Panc1 (cell line): ENCODE measurements around the gene PTBP3. TPM values are rescaled to one million over a fixed set of nuclear protein-coding genes. Genes with fewer than 3 reads are reported as not detected.

Experiments used
- ATAC-seq: fragments of 200-7000 bp; cut with Tn5 transposase; 2 replicates; pipeline ENCODE4 v1.9.1; 2020; ENCODE audit warnings: mild to moderate bottlenecking, moderate library complexity
- BruUV-seq: library from RNA; stranded (reverse); fragments of 400-500 nt; replicated peaks from 2 replicates; lab custom pipeline; 2021; lab: Mats Ljungman, UMichigan
- CTCF ChIA-PET: fragments of 300-600 bp; sonication (Branson Sonifier 250); formaldehyde crosslinking; loops from one replicate; lab custom pipeline; 2022; ENCODE audit warnings: antibody characterized with exemption; lab: Charles Lee
- POLR2A ChIA-PET: fragments of 300-600 bp; sonication (Branson Sonifier 250); formaldehyde crosslinking; loops from one replicate; lab custom pipeline; 2022; ENCODE audit warnings: antibody characterized with exemption; lab: Charles Lee
- DNase-seq: peaks from one replicate; pipeline ENCODE4 v3.0.0-alpha.2; 2010; ENCODE audit warnings: low read depth, low spot score
- H3K27ac ChIP-seq: 2 replicates; pipeline ENCODE4 v1.5.1; 2011; ENCODE audit warnings: mild to moderate bottlenecking, low read length, inconsistent platforms
- H3K27me3 ChIP-seq: fragments of 200-500 bp; sonication (Bioruptor generic); 2 replicates; pipeline ENCODE4 v1.6.0; 2014; ENCODE audit warnings: low read length, inconsistent platforms; ENCODE audit not compliant: control insufficient read depth, insufficient read depth
- H3K36me3 ChIP-seq: fragments of 200-500 bp; sonication (Bioruptor generic); 2 replicates; pipeline ENCODE4 v1.5.1; 2014; ENCODE audit warnings: inconsistent platforms, mild to moderate bottlenecking, low read length, moderate library complexity; ENCODE audit not compliant: control insufficient read depth, insufficient read depth
- H3K4me1 ChIP-seq: 2 replicates; pipeline ENCODE4 v1.5.1; 2011; ENCODE audit warnings: inconsistent platforms, mild to moderate bottlenecking, low read length, moderate library complexity; ENCODE audit not compliant: control insufficient read depth, insufficient read depth
- H3K4me3 ChIP-seq, 2 experiments: 2 replicates each; pipeline ENCODE4 v1.5.1; 2011 to 2012; ENCODE audit warnings: low read depth in 2 of 2, low read length in 2 of 2, mild to moderate bottlenecking in 2 of 2, inconsistent platforms in 1 of 2, moderate library complexity in 1 of 2
- H3K9me3 ChIP-seq: fragments of 200-500 bp; sonication (Bioruptor generic); 2 replicates; pipeline ENCODE4 v1.5.1; 2014; ENCODE audit warnings: low read depth, mild to moderate bottlenecking, inconsistent platforms, low read length, moderate library complexity; ENCODE audit not compliant: control insufficient read depth, insufficient read depth
- CTCF ChIP-seq: fragments of 450-650 bp; IDR thresholded peaks from 2 replicates; pipeline ENCODE4 v1.5.1; 2017; ENCODE audit warnings: mild to moderate bottlenecking
- POLR2AphosphoS5 ChIP-seq: IDR thresholded peaks from 2 replicates; pipeline ENCODE4 v1.6.1; 2012; ENCODE audit warnings: mild to moderate bottlenecking, low read depth, low read length, moderate library complexity
- REST ChIP-seq, 2 experiments: IDR thresholded peaks; 2 replicates each; pipeline ENCODE4 v1.6.1; 2011 to 2012; ENCODE audit warnings: low read depth in 2 of 2, control low read depth in 1 of 2, low read length in 1 of 2, mild to moderate bottlenecking in 1 of 2, moderate library complexity in 1 of 2; ENCODE audit not compliant: insufficient read depth in 1 of 2
- SIN3A ChIP-seq: IDR thresholded peaks from 2 replicates; pipeline ENCODE4 v1.6.1; 2012; ENCODE audit warnings: low read depth, mild to moderate bottlenecking, low read length, moderate library complexity, borderline replicate concordance; ENCODE audit not compliant: insufficient read depth
- TCF7L2 ChIP-seq: IDR thresholded peaks from 2 replicates; pipeline ENCODE4 v1.6.1; 2011; ENCODE audit warnings: mild to moderate bottlenecking, low read depth, low read length, inconsistent platforms
- in situ Hi-C: cut with HindIII; loops from 2 replicates; pipeline ENCODE4 v1.10.0; 2016; ENCODE audit warnings: low sequenced_read_pairs, low pct_unique_long_range_greater_than_20kb
- intact Hi-C: fragments of 100-400 bp; cut with micrococcal nuclease; formaldehyde crosslinking; loops from one replicate; pipeline ENCODE4 v1.10.0; 2022; ENCODE audit not compliant: unreplicated experiment
- total RNA-seq: library from RNA; stranded (reverse); gene quantifications from one replicate; pipeline ENCODE4 v1.2.1, GENCODE V29; 2021; ENCODE audit not compliant: unreplicated experiment

Gene PTBP3
- total RNA-seq, 1 experiment from 2014 or later = 82.5 TPM

DNA sequence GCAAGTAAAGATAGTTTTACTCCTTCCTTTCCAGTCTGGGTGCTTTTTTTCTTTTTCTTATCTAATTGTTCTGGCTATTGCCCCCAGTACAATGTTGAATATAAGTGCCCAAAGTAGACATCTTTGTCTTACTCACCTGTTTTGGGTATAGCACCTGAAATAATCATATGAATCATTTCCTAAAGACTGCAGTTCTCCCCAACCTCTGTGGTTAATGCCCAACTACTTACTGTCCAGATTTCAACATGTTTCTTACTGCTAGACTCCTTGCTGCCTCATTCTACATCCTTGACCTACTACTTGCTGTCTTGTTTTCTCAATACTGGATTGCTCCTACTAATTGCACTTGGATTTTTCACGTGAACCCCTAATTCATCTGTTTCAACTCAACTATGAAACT is 37.6 kb upstream of the PTBP3 start:
- in situ Hi-C loops = no loop called here
- no peak overlapping the region for H3K27ac ChIP-seq
- BruUV-seq = no TSS peak
- intact Hi-C loops = no loop called here
- no peaks in the 10 kb centered on the region for H3K36me3 ChIP-seq
- H3K9me3 ChIP-seq = no peaks in the 10 kb centered on the region
- ATAC-seq = no peak
- CTCF ChIA-PET = no interaction called here
- no peaks in the 10 kb centered on the region for H3K27me3 ChIP-seq
- no peak for TF ChIP-seq CTCF
- TF ChIP-seq REST (IDR thresholded peaks at IDR 0.05; ENCODE audit: insufficient read depth in 1 of 2, low read depth in 2 of 2, low read length in 1 of 2) = no peak
- no peak for TF ChIP-seq SIN3A
- no peak for TF ChIP-seq POLR2AphosphoS5
- TF ChIP-seq TCF7L2 = no peak
- no peak overlapping the region for H3K4me3 ChIP-seq
- POLR2A ChIA-PET = no interaction called here
- no peaks in the 10 kb centered on the region for H3K4me1 ChIP-seq
- DNase-seq = no peak

DNA sequence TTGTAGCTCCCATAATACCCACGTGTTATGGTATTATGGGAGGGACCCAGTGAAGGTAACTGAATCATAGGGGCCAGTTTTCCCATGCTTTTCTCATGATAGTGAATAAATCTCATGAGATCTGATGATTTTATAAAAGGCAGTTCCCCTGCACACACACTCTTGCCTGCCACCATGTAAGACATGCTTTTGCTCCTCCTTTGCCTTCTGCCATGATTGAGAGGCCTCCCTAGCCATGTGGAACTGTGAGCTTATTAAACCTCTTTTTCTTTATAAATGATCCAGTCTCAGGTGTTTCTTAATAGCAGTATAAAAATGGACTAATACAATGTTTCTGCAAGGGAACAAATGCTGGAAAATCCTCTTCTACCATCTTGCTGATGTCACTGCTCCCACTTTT is 36.4 kb upstream of the PTBP3 start:
- Histone ChIP-seq H3K27ac (no peak overlapping the region), H3K4me3 (no peak overlapping the region), H3K36me3 (no peaks in the 10 kb centered on the region), H3K4me1 (no peaks in the 10 kb centered on the region), H3K27me3 (no peaks in the 10 kb centered on the region), H3K9me3 (no peaks in the 10 kb centered on the region)
- ChIA-PET CTCF (no interaction called here), POLR2A (no interaction called here)
- in situ Hi-C loops (no loop called here), intact Hi-C loops (no loop called here)
- no peak for ATAC-seq
- no TSS peak for BruUV-seq
- DNase-seq = no peak
- no peak for TF ChIP-seq POLR2AphosphoS5
- TF ChIP-seq SIN3A = no peak
- no peak for TF ChIP-seq REST (IDR thresholded peaks at IDR 0.05; ENCODE audit: insufficient read depth in 1 of 2, low read depth in 2 of 2, low read length in 1 of 2)
- TF ChIP-seq CTCF = no peak
- TF ChIP-seq TCF7L2 = no peak
